Natural killer cell (primary cell): ENCODE measurements around the gene GNG4. TPM values are rescaled to one million over a fixed set of nuclear protein-coding genes. Genes with fewer than 3 reads are reported as not detected.
"Not testable (repeated sequence)": the region's sequence is repeated elsewhere in the genome, so short reads cannot be mapped to it uniquely, and the experiment has no call there.

Experiments used
- ATAC-seq, 3 donors: fragments of 150-1000 bp in 2 of 3; fragments of 200-7000 bp in 1 of 3; cut with Tn5 transposase; 1 replicate in 1 of 3; 2 replicates in 2 of 3; pipeline ENCODE4 v1.10.0; 2021; ENCODE audit warnings: mild to moderate bottlenecking in 2 of 3, moderate library complexity in 2 of 3
- DNase-seq, 2 donors: peaks; one replicate each; pipeline versions ENCODE4 v3.0.0 to v3.0.0-alpha.2; 2013 to 2021; ENCODE audit warnings: mixed read lengths in 1 of 2
- H3K27ac ChIP-seq: one replicate; pipeline ENCODE4 v1.5.1; 2013; ENCODE audit warnings: mild to moderate bottlenecking, low read length
- H3K27me3 ChIP-seq: one replicate; pipeline ENCODE4 v1.6.1; 2013; ENCODE audit warnings: low read length; ENCODE audit not compliant: control insufficient read depth, insufficient read depth
- H3K36me3 ChIP-seq: one replicate; pipeline ENCODE4 v1.6.1; 2013; ENCODE audit warnings: low read length; ENCODE audit not compliant: control insufficient read depth, insufficient read depth
- H3K4me1 ChIP-seq: one replicate; pipeline ENCODE4 v1.6.1; 2013; ENCODE audit warnings: low read length; ENCODE audit not compliant: control insufficient read depth, insufficient read depth
- H3K4me3 ChIP-seq: one replicate; pipeline ENCODE4 v1.5.1; 2013; ENCODE audit warnings: low read length
- H3K9me3 ChIP-seq: one replicate; pipeline ENCODE4 v1.6.1; 2013; ENCODE audit warnings: low read length; ENCODE audit not compliant: control insufficient read depth, insufficient read depth
- H3K27ac Mint-ChIP-seq, 2 donors: one replicate each; pipeline ENCODE4 v1.8.0; 2022; ENCODE audit warnings: mild to moderate bottlenecking in 2 of 2, mixed read lengths in 2 of 2, moderate library complexity in 1 of 2
- H3K27me3 Mint-ChIP-seq, 2 donors: one replicate each; pipeline ENCODE4 v1.8.0; 2022; ENCODE audit warnings: low read depth in 2 of 2, mixed read lengths in 2 of 2
- H3K36me3 Mint-ChIP-seq: one replicate; pipeline ENCODE4 v1.8.0; 2022; ENCODE audit warnings: mixed read lengths
- H3K4me1 Mint-ChIP-seq, 2 donors: one replicate each; pipeline ENCODE4 v1.8.0; 2022; ENCODE audit warnings: mixed read lengths in 2 of 2
- H3K4me3 Mint-ChIP-seq: one replicate; pipeline ENCODE4 v1.8.0; 2022; ENCODE audit warnings: mild to moderate bottlenecking, moderate library complexity, mixed read lengths
- H3K9me3 Mint-ChIP-seq, 2 donors: one replicate each; pipeline ENCODE4 v1.8.0; 2022; ENCODE audit warnings: mixed read lengths in 2 of 2
- CTCF ChIP-seq: fragments of 200-600 bp; IDR thresholded peaks from one replicate; pipeline ENCODE4 v1.8.0; 2022; ENCODE audit warnings: antibody characterized with exemption
- WGBS: methylation state at CpG from one replicate; pipeline ENCODE4 v1.1.7; 2013; ENCODE audit warnings: missing lambda C conversion rate; ENCODE audit not compliant: insufficient coverage; 5-methylcytosine and 5-hydroxymethylcytosine counted together
- intact Hi-C: fragments of 100-400 bp; cut with micrococcal nuclease; formaldehyde crosslinking; loops from one replicate; pipeline ENCODE4 v1.14.2; 2022
- total RNA-seq, 4 donors: library from RNA; stranded (reverse); fragments of 120-200 nt in 1 of 4; gene quantifications; one replicate each; pipeline versions ENCODE4 v1.2.3 to v1.2.4, GENCODE V29; 2013 to 2022

GNG4 gene
- total RNA-seq, 3 donors from 2014 or later (not counting 1 experiment from before 2014, with no cell fraction given): 0.07 to 0.12 TPM; not detected in 1

DNA sequence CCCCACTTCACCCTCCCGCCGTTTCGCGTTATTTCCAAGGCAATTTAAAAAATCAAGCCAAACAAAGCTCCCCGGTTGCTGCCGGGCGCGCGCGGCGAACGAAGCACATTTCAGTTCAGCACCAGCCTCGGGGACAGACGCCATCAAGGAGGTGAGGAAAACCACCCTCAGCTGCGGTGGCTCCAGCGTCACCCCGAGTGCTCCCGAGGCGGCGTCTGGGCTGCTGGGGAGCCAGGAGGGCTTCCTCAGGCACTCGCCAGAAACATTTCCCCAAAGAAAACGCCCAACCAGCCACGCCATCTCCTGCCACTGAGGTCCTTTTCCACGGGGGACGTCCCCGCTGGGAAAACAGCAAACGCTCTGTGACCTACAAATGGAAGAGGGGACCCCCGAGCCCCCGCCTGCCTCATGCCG is 623 bp downstream of the GNG4 start:
- Mint-ChIP-seq H3K9me3 (no peaks in the 10 kb centered on the region), H3K4me1 (peaks cover 16 to 19% of the 10 kb centered on the region in 2 donors), H3K27me3 (peaks cover 51 to 53% of the 10 kb centered on the region in 2 donors), H3K36me3 (no peaks in the 10 kb centered on the region), H3K27ac (peak overlapping the region; percentile 59 to 62), H3K4me3 (peak overlapping the region; percentile 83)
- DNase-seq (peak; percentile 55 to 85), ATAC-seq (peak; percentile 74 to 84 (median 84))
- Histone ChIP-seq H3K27me3 (peaks cover 32% of the 10 kb centered on the region), H3K4me1 (peaks cover 23% of the 10 kb centered on the region), H3K36me3 (no peaks in the 10 kb centered on the region), H3K4me3 (no peak overlapping the region), H3K9me3 (no peaks in the 10 kb centered on the region), H3K27ac (no peak overlapping the region)
- under 1% methylated on average over 30 of the region's 30 CpGs for WGBS
- intact Hi-C loops: no loop called here
- no peak for TF ChIP-seq CTCF

DNA sequence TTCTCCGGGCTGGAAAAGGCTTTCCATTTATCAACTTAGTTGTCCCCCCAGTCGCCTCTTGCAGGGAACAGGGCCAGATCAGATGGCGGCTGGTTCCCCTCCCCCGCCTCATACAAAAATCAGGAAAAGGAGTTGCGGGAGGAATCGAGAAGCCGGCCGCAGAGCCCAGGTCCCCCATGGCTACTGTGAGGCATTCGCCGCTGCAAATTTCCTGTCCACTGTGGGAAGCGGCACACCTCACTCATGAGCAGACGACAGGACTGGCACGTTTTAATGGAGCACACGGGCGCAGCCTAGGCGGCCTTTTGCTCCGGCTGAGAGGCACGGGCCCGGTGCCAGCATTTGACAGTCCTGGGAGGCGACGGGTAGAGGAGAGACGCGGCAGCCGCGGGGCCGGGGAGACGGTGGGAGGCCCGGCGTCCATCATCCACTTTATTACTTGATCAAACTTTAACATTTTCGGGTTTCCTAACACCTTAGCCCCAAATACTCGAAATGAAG is 1.1 kb downstream of the GNG4 start:
- peaks cover 50 to 54% of the 10 kb centered on the region in 2 donors for H3K27me3 Mint-ChIP-seq
- peaks cover 18 to 22% of the 10 kb centered on the region in 2 donors for H3K4me1 Mint-ChIP-seq
- peaks cover 32% of the 10 kb centered on the region for H3K27me3 ChIP-seq
- DNase-seq (peak in 1 of 2 donors; percentile 23), ATAC-seq (no peak)
- H3K9me3 Mint-ChIP-seq: no peaks in the 10 kb centered on the region
- 9% methylated on average over 31 of the region's 31 CpGs for WGBS
- intact Hi-C loops: no loop called here
- H3K27ac Mint-ChIP-seq: peak overlapping the region; percentile 59 to 62
- no peak for TF ChIP-seq CTCF
- H3K4me3 ChIP-seq: no peak overlapping the region
- no peaks in the 10 kb centered on the region for H3K36me3 Mint-ChIP-seq
- H3K9me3 ChIP-seq: no peaks in the 10 kb centered on the region
- peaks cover 23% of the 10 kb centered on the region for H3K4me1 ChIP-seq
- no peak overlapping the region for H3K27ac ChIP-seq
- no peaks in the 10 kb centered on the region for H3K36me3 ChIP-seq
- peak overlapping the region; percentile 83 for H3K4me3 Mint-ChIP-seq

DNA sequence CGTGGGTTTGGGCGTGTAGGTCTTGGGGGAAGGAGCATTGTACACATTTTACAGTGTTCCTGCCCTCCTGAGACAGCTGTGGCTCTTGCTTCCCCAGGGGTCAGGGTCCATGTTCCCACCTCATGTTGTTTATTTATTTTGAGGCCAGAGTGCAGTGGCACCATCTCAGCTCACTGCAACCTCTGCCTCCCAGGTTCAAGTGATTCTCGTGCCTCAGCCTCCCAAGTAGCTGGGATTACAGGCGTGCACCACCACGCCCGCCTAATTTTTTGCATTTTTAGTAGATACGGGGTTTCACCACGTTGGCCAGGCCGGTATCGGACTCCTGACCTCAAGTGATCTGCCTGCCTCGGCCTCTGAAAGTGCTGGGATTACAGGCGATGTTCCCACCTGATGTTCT is 2.0 kb downstream of the GNG4 start:
- H3K4me3 ChIP-seq, H3K4me3 Mint-ChIP-seq, H3K9me3 ChIP-seq, H3K36me3 Mint-ChIP-seq, H3K36me3 ChIP-seq, ATAC-seq, intact Hi-C loops, H3K9me3 Mint-ChIP-seq, H3K27ac Mint-ChIP-seq, DNase-seq, H3K27ac ChIP-seq: not testable (repeated sequence)
- Histone ChIP-seq H3K27me3 (peaks cover 26% of the 10 kb centered on the region), H3K4me1 (peaks cover 31% of the 10 kb centered on the region)
- WGBS: 86% methylated on average over 12 of the region's 12 CpGs
- Mint-ChIP-seq H3K27me3 (peaks cover 45 to 57% of the 10 kb centered on the region in 2 donors), H3K4me1 (peaks cover 27 to 32% of the 10 kb centered on the region in 2 donors)

DNA sequence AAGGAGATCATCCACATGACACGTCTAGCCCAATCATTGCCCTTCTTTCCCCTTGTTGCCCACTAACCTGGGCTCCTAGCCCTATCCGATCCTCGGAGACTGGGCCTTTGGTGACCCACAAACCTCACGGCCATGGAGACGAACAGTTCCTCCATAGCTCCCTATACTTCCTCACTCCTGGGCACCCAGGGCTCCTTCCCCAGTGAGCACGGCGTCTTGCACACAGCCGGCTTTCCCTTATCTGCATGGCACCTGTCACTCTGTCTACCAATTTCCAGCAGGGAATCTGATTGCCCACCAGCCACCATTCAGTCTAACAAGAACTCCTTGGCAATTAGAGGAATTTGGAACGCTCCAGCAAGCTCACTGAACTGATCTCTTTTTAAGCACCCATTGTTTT is 3.1 kb downstream of the GNG4 start:
- peaks cover 35 to 48% of the 10 kb centered on the region in 2 donors for H3K27me3 Mint-ChIP-seq
- intact Hi-C loops: no loop called here
- H3K4me1 Mint-ChIP-seq: peaks cover 37 to 41% of the 10 kb centered on the region in 2 donors
- peaks cover 22% of the 10 kb centered on the region for H3K27me3 ChIP-seq
- no peak overlapping the region for H3K4me3 ChIP-seq
- H3K36me3 Mint-ChIP-seq: no peaks in the 10 kb centered on the region
- no peaks in the 10 kb centered on the region for H3K9me3 Mint-ChIP-seq
- DNase-seq (no peak), ATAC-seq (no peak)
- H3K36me3 ChIP-seq: no peaks in the 10 kb centered on the region
- peaks cover 42% of the 10 kb centered on the region for H3K4me1 ChIP-seq
- TF ChIP-seq CTCF: no peak
- WGBS: 93% methylated on average over 9 of the region's 9 CpGs
- H3K4me3 Mint-ChIP-seq: no peak overlapping the region
- no peak overlapping the region for H3K27ac Mint-ChIP-seq
- H3K9me3 ChIP-seq: no peaks in the 10 kb centered on the region
- H3K27ac ChIP-seq: no peak overlapping the region
